Loucy (cell line): ENCODE data around the gene SENP2.

Experiments used
- H2AFZ ChIP-seq: fragments of 200-600 bp; sonication (generic); 2 replicates; pipeline ENCODE4 v1.6.0; 2016; ENCODE audit warnings: antibody characterized with exemption, mild to moderate bottlenecking, low read length, moderate library complexity
- H3F3A ChIP-seq: fragments of 200-600 bp; 2 replicates; pipeline ENCODE4 v1.6.0; 2016; ENCODE audit warnings: antibody characterized with exemption, low read depth, mild to moderate bottlenecking
- H3K27me3 ChIP-seq: fragments of 200-600 bp; sonication (generic); 2 replicates; pipeline ENCODE4 v1.6.1; 2014; ENCODE audit warnings: low read length, mild to moderate bottlenecking; ENCODE audit not compliant: insufficient read depth, poor library complexity, severe bottlenecking
- H3K36me3 ChIP-seq: fragments of 200-600 bp; sonication (generic); 2 replicates; pipeline ENCODE4 v1.6.1; 2016; ENCODE audit warnings: low read length; ENCODE audit not compliant: insufficient read depth
- H3K4me1 ChIP-seq: fragments of 200-600 bp; sonication (generic); 2 replicates; pipeline ENCODE4 v1.5.1; 2014; ENCODE audit warnings: low read length, mild to moderate bottlenecking; ENCODE audit not compliant: insufficient read depth, poor library complexity, severe bottlenecking
- H3K4me2 ChIP-seq: fragments of 200-600 bp; sonication (generic); 2 replicates; pipeline ENCODE4 v1.6.0; 2014; ENCODE audit warnings: antibody characterized with exemption, low read length, low read depth, mild to moderate bottlenecking; ENCODE audit not compliant: poor library complexity, severe bottlenecking
- H3K4me3 ChIP-seq: fragments of 200-600 bp; sonication (generic); 2 replicates; pipeline ENCODE4 v1.5.1; 2014; ENCODE audit warnings: low read length, mild to moderate bottlenecking, mixed read lengths; ENCODE audit not compliant: poor library complexity, severe bottlenecking
- H3K79me2 ChIP-seq: fragments of 200-600 bp; sonication (generic); 2 replicates; pipeline ENCODE4 v1.6.1; 2014; ENCODE audit warnings: low read length; ENCODE audit not compliant: insufficient read depth
- H3K9ac ChIP-seq: fragments of 200-600 bp; sonication (generic); 2 replicates; pipeline ENCODE4 v1.6.0; 2014; ENCODE audit warnings: mild to moderate bottlenecking, low read depth, low read length, moderate library complexity; ENCODE audit not compliant: poor library complexity, severe bottlenecking
- H3K9me2 ChIP-seq: fragments of 200-600 bp; sonication (generic); replicated peaks from 2 replicates; pipeline ENCODE4 v1.6.1; 2016; ENCODE audit warnings: low read depth, low read length, mixed read lengths
- H3K9me3 ChIP-seq: fragments of 200-600 bp; sonication (generic); 2 replicates; pipeline ENCODE4 v1.6.1; 2014; ENCODE audit warnings: mild to moderate bottlenecking, antibody characterized with exemption, low read length, low read depth; ENCODE audit not compliant: insufficient read depth
- H4K20me1 ChIP-seq: fragments of 200-600 bp; sonication (generic); 2 replicates; pipeline ENCODE4 v1.6.0; 2014; ENCODE audit warnings: antibody characterized with exemption, low read length, mild to moderate bottlenecking; ENCODE audit not compliant: insufficient read depth, poor library complexity, severe bottlenecking
- CTCF ChIP-seq: fragments of 200-600 bp; sonication (generic); conservative IDR thresholded peaks from 2 replicates; pipeline ENCODE4 v1.5.1; 2014; ENCODE audit warnings: mild to moderate bottlenecking, antibody characterized with exemption, low read length
- EZH2phosphoT487 ChIP-seq: fragments of 200-600 bp; IDR thresholded peaks from 2 replicates; pipeline ENCODE4 v1.6.1; 2018; ENCODE audit warnings: antibody characterized with exemption, mild to moderate bottlenecking, moderate library complexity, borderline replicate concordance

The SENP2 gene

GRCh38 chr3:185655426-185656320 lies 69.6 kb downstream of the SENP2 start:
- Histone ChIP-seq H3K4me1 (no peaks in the 10 kb centered on the region), H3K9ac (no peak overlapping the region), H3K9me2 (no peaks in the 10 kb centered on the region), H3K27me3 (no peaks in the 10 kb centered on the region), H3K9me3 (no peaks in the 10 kb centered on the region), H3F3A (no peaks in the 10 kb centered on the region), H3K79me2 (no peaks in the 10 kb centered on the region), H3K36me3 (no peaks in the 10 kb centered on the region), H3K4me2 (no peak overlapping the region), H2AFZ (no peak overlapping the region), H3K4me3 (no peak overlapping the region), H4K20me1 (no peaks in the 10 kb centered on the region)
- TF ChIP-seq EZH2phosphoT487 (no peak), CTCF (no peak)

GRCh38 chr3:185656321-185656840 lies 70.3 kb downstream of the SENP2 start:
- Histone ChIP-seq H2AFZ (no peak overlapping the region), H4K20me1 (no peaks in the 10 kb centered on the region), H3F3A (no peaks in the 10 kb centered on the region), H3K36me3 (no peaks in the 10 kb centered on the region), H3K79me2 (no peaks in the 10 kb centered on the region), H3K4me1 (no peaks in the 10 kb centered on the region), H3K9me3 (no peaks in the 10 kb centered on the region), H3K27me3 (no peaks in the 10 kb centered on the region), H3K4me2 (no peak overlapping the region), H3K9ac (no peak overlapping the region), H3K9me2 (no peaks in the 10 kb centered on the region), H3K4me3 (no peak overlapping the region)
- no peak for TF ChIP-seq CTCF

- Histone ChIP-seq H3K27me3 (no peaks in the 10 kb centered on the region), H3K9me3 (no peaks in the 10 kb centered on the region), H3F3A (no peaks in the 10 kb centered on the region), H3K36me3 (no peaks in the 10 kb centered on the region), H2AFZ (no peak overlapping the region), H3K4me3 (no peak overlapping the region), H3K4me1 (peaks cover 4% of the 10 kb centered on the region), H4K20me1 (no peaks in the 10 kb centered on the region), H3K79me2 (no peaks in the 10 kb centered on the region), H3K9me2 (no peaks in the 10 kb centered on the region), H3K9ac (no peak overlapping the region), H3K4me2 (no peak overlapping the region)
- no peak for TF ChIP-seq CTCF
- no peak for TF ChIP-seq EZH2phosphoT487
Measured at GRCh38 chr3:185657211-185657610, 71.1 kb downstream of the SENP2 start.
